H1 (cell line): ENCODE results near the gene BABAM1.

ENCODE experiments used
- CBX8 ChIP-seq: fragments of 300-800, 300-1000 bp; sonication (generic); IDR thresholded peaks from 2 replicates; pipeline ENCODE4 v1.7.1; 2016; ENCODE audit warnings: low read depth, low read length, borderline replicate concordance
- CTCF ChIP-seq, 3 experiments: IDR thresholded peaks; 1 replicate in 2 of 3; 2 replicates in 1 of 3; pipeline versions ENCODE4 v1.5.1 to v1.6.1; 2011; ENCODE audit warnings: low read length in 3 of 3, mild to moderate bottlenecking in 3 of 3, inconsistent platforms in 2 of 3, low read depth in 1 of 3, moderate library complexity in 1 of 3; ENCODE audit not compliant: insufficient read depth in 1 of 3; ENCODE audit errors: control extremely low read depth in 1 of 3
- E2F6 ChIP-seq: IDR thresholded peaks from 2 replicates; pipeline ENCODE4 v1.6.1; 2012; ENCODE audit warnings: inconsistent platforms
- POLR2AphosphoS5 ChIP-seq: IDR thresholded peaks from 2 replicates; pipeline ENCODE4 v1.6.1; 2011; ENCODE audit warnings: low read depth, low read length
- RNF2 ChIP-seq: fragments of 200-900, 300-1000 bp; sonication (generic); IDR thresholded peaks from 2 replicates; pipeline ENCODE4 v1.7.1; 2016; ENCODE audit warnings: borderline replicate concordance, low read depth, mild to moderate bottlenecking, antibody characterized with exemption, low read length; ENCODE audit not compliant: poor library complexity, severe bottlenecking; ENCODE audit errors: missing control alignments
- SP4 ChIP-seq: IDR thresholded peaks from 2 replicates; pipeline ENCODE4 v1.6.1; 2012; ENCODE audit warnings: low read length, inconsistent platforms

GRCh38 chr19:17325133-17325532, 57.9 kb downstream of the BABAM1 start:
- TF ChIP-seq CTCF (IDR thresholded peaks at IDR 0.05; ENCODE audit: control extremely low read depth in 1 of 3, insufficient read depth in 1 of 3, low read depth in 1 of 3, low read length in 3 of 3) (no peak), SP4 (no peak), POLR2AphosphoS5 (no peak), RNF2 (no peak), CBX8 (no peak), E2F6 (no peak)
